GM19043 (cell line): ENCODE data around the gene VENTX.

Source experiments
- ATAC-seq: cut with Tn5 transposase; IDR thresholded peaks from one replicate; pipeline ENCODE4 v1.9.1; 2021; ENCODE audit warnings: low read depth; ENCODE audit not compliant: unreplicated experiment

Gene VENTX

GRCh38 chr10:133201948-133202725, 35.5 kb upstream of the VENTX start:
- ATAC-seq = no peak

- no peak for ATAC-seq
Observed at GRCh38 chr10:133202778-133203651, 34.6 kb upstream of the VENTX start.

GRCh38 chr10:133203652-133204195, 33.9 kb upstream of the VENTX start:
- no peak for ATAC-seq

- no peak for ATAC-seq
Observed at GRCh38 chr10:133204226-133205015, 33.2 kb upstream of the VENTX start.

GRCh38 chr10:133205146-133205545, 32.5 kb upstream of the VENTX start:
- no peak for ATAC-seq

- ATAC-seq = no peak
Observed at GRCh38 chr10:133206356-133207040, 31.2 kb upstream of the VENTX start.

- ATAC-seq = no peak
Observed at GRCh38 chr10:133207041-133207600, 30.5 kb upstream of the VENTX start.

GRCh38 chr10:133207627-133208026, 30.0 kb upstream of the VENTX start:
- ATAC-seq = no peak

- no peak for ATAC-seq
Observed at GRCh38 chr10:133208466-133208865, 29.2 kb upstream of the VENTX start.

GRCh38 chr10:133209117-133209516, 28.5 kb upstream of the VENTX start:
- no peak for ATAC-seq

- no peak for ATAC-seq
Observed at GRCh38 chr10:133209641-133210040, 28.0 kb upstream of the VENTX start.

GRCh38 chr10:133210398-133211140, 27.1 kb upstream of the VENTX start:
- no peak for ATAC-seq

- no peak for ATAC-seq
Observed at GRCh38 chr10:133211141-133211830, 26.4 kb upstream of the VENTX start.

- ATAC-seq = no peak
Observed at GRCh38 chr10:133211959-133212852, 25.4 kb upstream of the VENTX start.

- ATAC-seq = no peak
Observed at GRCh38 chr10:133212853-133213494, 24.7 kb upstream of the VENTX start.

- ATAC-seq = no peak
Observed at GRCh38 chr10:133213641-133214467, 23.8 kb upstream of the VENTX start.
